ENCODE results near the gene ITIH4.

Gene ITIH4

GRCh38 chr3:52830535-52831258 lies at the start of gene ITIH4:
Gene ITIH4 (minus strand): TSS chr3:52830672. CDS start chr3:52830642, 30 bp downstream.
- Histone ChIP-seq H3K27ac (ENCODE audit: low read length) (no peak within 1 kb of the TSS), H3K27me3 (ENCODE audit: insufficient read depth, low read length) (no peaks in the 10 kb centered on the region), H3K4me3 (ENCODE audit: low read length) (no peak within 1 kb of the TSS), H3K9me3 (ENCODE audit: insufficient read depth, low read depth, low read length) (no peaks in the 10 kb centered on the region), H3K36me3 (ENCODE audit: insufficient read depth, low read depth, low read length) (no peaks in the 10 kb centered on the region), H3K4me1 (ENCODE audit: insufficient read depth, low read length) (no peaks in the 10 kb centered on the region), H3K9ac (ENCODE audit: low read depth, low read length) (no peak within 1 kb of the TSS)

GRCh38 chr3:52880047-52880446 lies 49.6 kb upstream of the ITIH4 start:
- Histone ChIP-seq H3K4me1 (ENCODE audit: insufficient read depth, low read length) (peaks cover 8% of the 10 kb centered on the region), H3K4me3 (ENCODE audit: low read length) (no peak overlapping the region), H3K27ac (ENCODE audit: low read length) (no peak overlapping the region), H3K36me3 (ENCODE audit: insufficient read depth, low read depth, low read length) (peaks cover 6% of the 10 kb centered on the region; the same call in 1 of the 2 replicates), H3K9ac (ENCODE audit: low read depth, low read length) (no peak overlapping the region), H3K27me3 (ENCODE audit: insufficient read depth, low read length) (no peaks in the 10 kb centered on the region), H3K9me3 (ENCODE audit: insufficient read depth, low read depth, low read length) (no peaks in the 10 kb centered on the region)

GRCh38 chr3:52879581-52879980 lies 49.1 kb upstream of the ITIH4 start:
- peaks cover 1% of the 10 kb centered on the region; the same call in 1 of the 2 replicates for H3K36me3 ChIP-seq (ENCODE audit: insufficient read depth, low read depth, low read length)
- no peaks in the 10 kb centered on the region for H3K9me3 ChIP-seq (ENCODE audit: insufficient read depth, low read depth, low read length)
- H3K9ac ChIP-seq (ENCODE audit: low read depth, low read length): no peak overlapping the region
- peaks cover 8% of the 10 kb centered on the region for H3K4me1 ChIP-seq (ENCODE audit: insufficient read depth, low read length)
- H3K4me3 ChIP-seq (ENCODE audit: low read length): no peak overlapping the region
- H3K27ac ChIP-seq (ENCODE audit: low read length): no peak overlapping the region
- no peaks in the 10 kb centered on the region for H3K27me3 ChIP-seq (ENCODE audit: insufficient read depth, low read length)

GRCh38 chr3:52879090-52879489 lies 48.6 kb upstream of the ITIH4 start:
- H3K36me3 ChIP-seq (ENCODE audit: insufficient read depth, low read depth, low read length): no peaks in the 10 kb centered on the region
- H3K9ac ChIP-seq (ENCODE audit: low read depth, low read length): no peak overlapping the region
- H3K9me3 ChIP-seq (ENCODE audit: insufficient read depth, low read depth, low read length): no peaks in the 10 kb centered on the region
- no peak overlapping the region for H3K4me3 ChIP-seq (ENCODE audit: low read length)
- no peaks in the 10 kb centered on the region for H3K27me3 ChIP-seq (ENCODE audit: insufficient read depth, low read length)
- H3K27ac ChIP-seq (ENCODE audit: low read length): no peak overlapping the region
- H3K4me1 ChIP-seq (ENCODE audit: insufficient read depth, low read length): peaks cover 8% of the 10 kb centered on the region

- no peaks in the 10 kb centered on the region for H3K9me3 ChIP-seq (ENCODE audit: insufficient read depth, low read depth, low read length)
- H3K36me3 ChIP-seq (ENCODE audit: insufficient read depth, low read depth, low read length): no peaks in the 10 kb centered on the region
- peaks cover 8% of the 10 kb centered on the region for H3K4me1 ChIP-seq (ENCODE audit: insufficient read depth, low read length)
Measured at GRCh38 chr3:52877085-52877484, 46.6 kb upstream of the ITIH4 start.

GRCh38 chr3:52874864-52875587 lies 44.6 kb upstream of the ITIH4 start:
- peaks cover 8% of the 10 kb centered on the region for H3K4me1 ChIP-seq (ENCODE audit: insufficient read depth, low read length)
- H3K27me3 ChIP-seq (ENCODE audit: insufficient read depth, low read length): no peaks in the 10 kb centered on the region
- H3K9ac ChIP-seq (ENCODE audit: low read depth, low read length): no peak overlapping the region
- H3K4me3 ChIP-seq (ENCODE audit: low read length): no peak overlapping the region
- no peaks in the 10 kb centered on the region for H3K9me3 ChIP-seq (ENCODE audit: insufficient read depth, low read depth, low read length)
- no peaks in the 10 kb centered on the region for H3K36me3 ChIP-seq (ENCODE audit: insufficient read depth, low read depth, low read length)
- H3K27ac ChIP-seq (ENCODE audit: low read length): no peak overlapping the region

More at GRCh38 chr3:52877085-52877484, 46.6 kb upstream of the ITIH4 start:
- Histone ChIP-seq H3K27ac (ENCODE audit: low read length) (no peak overlapping the region), H3K27me3 (ENCODE audit: insufficient read depth, low read length) (no peaks in the 10 kb centered on the region), H3K9ac (ENCODE audit: low read depth, low read length) (no peak overlapping the region), H3K4me3 (ENCODE audit: low read length) (no peak overlapping the region)

GRCh38 chr3:52874160-52874701 lies 43.8 kb upstream of the ITIH4 start:
- no peaks in the 10 kb centered on the region for H3K36me3 ChIP-seq (ENCODE audit: insufficient read depth, low read depth, low read length)
- H3K4me1 ChIP-seq (ENCODE audit: insufficient read depth, low read length): peaks cover 8% of the 10 kb centered on the region
- no peak overlapping the region for H3K9ac ChIP-seq (ENCODE audit: low read depth, low read length)
- no peak overlapping the region for H3K27ac ChIP-seq (ENCODE audit: low read length)
- no peaks in the 10 kb centered on the region for H3K9me3 ChIP-seq (ENCODE audit: insufficient read depth, low read depth, low read length)
- H3K4me3 ChIP-seq (ENCODE audit: low read length): no peak overlapping the region
- no peaks in the 10 kb centered on the region for H3K27me3 ChIP-seq (ENCODE audit: insufficient read depth, low read length)

GRCh38 chr3:52873433-52874159 lies 43.1 kb upstream of the ITIH4 start:
- Histone ChIP-seq H3K9ac (ENCODE audit: low read depth, low read length) (no peak overlapping the region), H3K4me1 (ENCODE audit: insufficient read depth, low read length) (peaks cover 8% of the 10 kb centered on the region), H3K9me3 (ENCODE audit: insufficient read depth, low read depth, low read length) (no peaks in the 10 kb centered on the region), H3K27me3 (ENCODE audit: insufficient read depth, low read length) (no peaks in the 10 kb centered on the region), H3K27ac (ENCODE audit: low read length) (no peak overlapping the region), H3K36me3 (ENCODE audit: insufficient read depth, low read depth, low read length) (no peaks in the 10 kb centered on the region), H3K4me3 (ENCODE audit: low read length) (no peak overlapping the region)

- Histone ChIP-seq H3K4me1 (ENCODE audit: insufficient read depth, low read length) (peaks cover 8% of the 10 kb centered on the region), H3K4me3 (ENCODE audit: low read length) (no peak overlapping the region), H3K9me3 (ENCODE audit: insufficient read depth, low read depth, low read length) (no peaks in the 10 kb centered on the region), H3K27me3 (ENCODE audit: insufficient read depth, low read length) (no peaks in the 10 kb centered on the region), H3K27ac (ENCODE audit: low read length) (no peak overlapping the region), H3K36me3 (ENCODE audit: insufficient read depth, low read depth, low read length) (no peaks in the 10 kb centered on the region), H3K9ac (ENCODE audit: low read depth, low read length) (no peak overlapping the region)
Measured at GRCh38 chr3:52872245-52872644, 41.8 kb upstream of the ITIH4 start.

- Histone ChIP-seq H3K4me3 (ENCODE audit: low read length) (no peak overlapping the region), H3K4me1 (ENCODE audit: insufficient read depth, low read length) (peaks cover 8% of the 10 kb centered on the region), H3K9me3 (ENCODE audit: insufficient read depth, low read depth, low read length) (no peaks in the 10 kb centered on the region), H3K27me3 (ENCODE audit: insufficient read depth, low read length) (no peaks in the 10 kb centered on the region), H3K9ac (ENCODE audit: low read depth, low read length) (no peak overlapping the region), H3K27ac (ENCODE audit: low read length) (no peak overlapping the region), H3K36me3 (ENCODE audit: insufficient read depth, low read depth, low read length) (no peaks in the 10 kb centered on the region)
Measured at GRCh38 chr3:52871761-52872160, 41.3 kb upstream of the ITIH4 start.

- Histone ChIP-seq H3K27ac (ENCODE audit: low read length) (no peak overlapping the region), H3K9me3 (ENCODE audit: insufficient read depth, low read depth, low read length) (peaks cover 4% of the 10 kb centered on the region; the same call in 1 of the 2 replicates), H3K4me3 (ENCODE audit: low read length) (no peak overlapping the region), H3K9ac (ENCODE audit: low read depth, low read length) (no peak overlapping the region), H3K36me3 (ENCODE audit: insufficient read depth, low read depth, low read length) (no peaks in the 10 kb centered on the region), H3K27me3 (ENCODE audit: insufficient read depth, low read length) (no peaks in the 10 kb centered on the region), H3K4me1 (ENCODE audit: insufficient read depth, low read length) (peaks cover 1% of the 10 kb centered on the region; the same call in 1 of the 2 replicates)
Measured at GRCh38 chr3:52870471-52870870, 40.0 kb upstream of the ITIH4 start.
